CD4-positive, alpha-beta T cell treated with Interleukin-6 for 4 hours (primary cell): ENCODE results near the gene TRIM39.
"Not testable (repeated sequence)": the region's sequence is repeated elsewhere in the genome, so short reads cannot be mapped to it uniquely, and the experiment has no call there.

Experiments used
- DNase-seq: peaks from one replicate; pipeline ENCODE4 v3.0.0-alpha.2; 2020; ENCODE audit warnings: mixed read lengths

TRIM39 gene

DNA sequence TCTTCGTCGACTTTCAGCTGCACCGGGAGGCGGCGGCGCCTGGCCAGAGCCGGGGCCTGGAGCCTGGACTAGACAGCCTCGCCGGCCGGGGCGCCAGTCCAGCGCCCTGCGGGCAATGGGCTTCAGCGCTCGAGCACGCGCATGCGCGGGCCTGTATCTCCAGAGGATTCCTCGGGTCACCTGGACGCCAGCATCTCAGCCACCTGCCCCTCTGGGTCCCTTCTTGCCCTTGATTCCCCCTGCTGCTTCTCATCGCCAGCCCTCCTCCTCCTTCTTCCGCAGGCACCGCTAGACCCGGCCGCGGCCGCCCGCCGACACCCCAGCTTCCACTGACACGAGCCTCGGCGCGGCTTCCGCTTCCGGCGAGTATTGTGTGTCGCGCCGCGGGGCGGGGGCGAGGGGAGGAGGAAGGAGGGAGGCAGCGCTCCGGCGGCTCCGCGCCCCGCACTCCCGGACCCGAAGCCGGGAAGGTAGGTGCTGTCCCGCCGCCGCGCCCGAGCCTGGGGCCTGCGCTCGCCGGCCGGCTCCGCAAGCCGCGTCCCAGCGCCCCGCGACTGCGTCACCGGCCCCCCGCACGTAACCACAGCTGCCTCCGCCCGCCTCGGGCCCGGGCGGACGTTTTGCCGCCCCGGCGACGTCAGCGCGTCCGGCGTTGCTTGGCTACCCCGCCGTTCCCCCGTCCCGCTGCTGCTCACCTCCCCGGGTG, at the start of gene TRIM39:
TSS of gene TRIM39 (plus strand) at position 402 of the 706 bp plus-strand sequence. CDS start 2,391 bp downstream, outside the sequence.
- peak; percentile 90 for DNase-seq

DNA sequence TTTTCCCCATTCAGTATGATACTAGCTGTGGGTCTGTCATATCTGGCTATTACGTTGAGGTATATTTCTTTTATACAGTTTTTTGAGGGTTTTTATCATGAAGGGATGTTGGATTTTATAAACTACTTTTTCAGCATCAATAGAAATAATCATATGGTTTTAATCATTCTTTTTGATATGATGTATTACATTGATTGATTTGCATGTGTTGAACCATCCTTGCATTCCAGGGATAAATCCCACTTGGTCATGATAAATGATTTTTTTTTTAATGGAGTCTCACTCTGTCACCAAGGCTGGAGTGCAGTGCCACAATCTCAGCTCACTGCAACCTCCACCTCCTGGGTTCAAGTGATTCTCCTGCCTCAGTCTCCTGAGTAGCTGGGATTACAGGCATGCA, 45.7 kb upstream of the TRIM39 start:
- not testable (repeated sequence) for DNase-seq

DNA sequence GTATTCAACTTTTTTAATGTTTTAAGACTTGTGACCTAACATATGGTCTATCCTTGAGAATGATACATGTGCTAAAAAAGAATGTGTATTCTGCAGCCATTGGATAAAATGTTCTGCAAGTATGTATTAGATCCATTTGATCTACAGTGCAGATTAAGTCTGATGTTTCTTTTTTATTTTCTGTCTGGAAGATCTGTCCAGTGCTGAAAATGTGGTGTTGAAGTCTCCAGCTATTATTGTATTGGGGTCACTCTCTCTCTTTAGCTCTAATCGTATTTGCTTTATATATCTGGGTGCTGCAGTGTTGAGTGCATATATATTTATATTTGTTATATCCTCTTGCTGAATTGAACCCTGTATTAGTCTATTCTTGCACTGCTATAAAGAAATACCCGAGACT, 44.2 kb upstream of the TRIM39 start:
- DNase-seq, result no peak

DNA sequence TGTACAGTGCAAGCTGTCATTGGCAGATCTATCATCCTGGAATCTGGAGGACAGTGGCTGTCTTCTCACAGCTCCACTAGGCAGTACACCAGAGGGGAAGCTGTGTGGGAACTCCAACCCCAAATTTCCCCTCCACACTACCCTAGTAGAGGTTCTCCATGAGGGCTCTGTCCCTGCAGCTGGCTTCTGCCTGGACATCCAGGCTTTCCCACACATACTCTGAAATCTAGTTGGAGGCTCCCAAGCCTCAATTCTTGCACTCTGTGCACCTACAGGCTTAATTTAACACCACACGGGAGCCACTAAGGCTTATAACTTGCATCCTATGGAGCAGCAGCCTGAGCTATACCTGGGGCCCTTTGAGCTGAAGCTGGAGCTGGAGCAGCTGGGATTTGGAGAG, 43.0 kb upstream of the TRIM39 start:
- no peak for DNase-seq

DNA sequence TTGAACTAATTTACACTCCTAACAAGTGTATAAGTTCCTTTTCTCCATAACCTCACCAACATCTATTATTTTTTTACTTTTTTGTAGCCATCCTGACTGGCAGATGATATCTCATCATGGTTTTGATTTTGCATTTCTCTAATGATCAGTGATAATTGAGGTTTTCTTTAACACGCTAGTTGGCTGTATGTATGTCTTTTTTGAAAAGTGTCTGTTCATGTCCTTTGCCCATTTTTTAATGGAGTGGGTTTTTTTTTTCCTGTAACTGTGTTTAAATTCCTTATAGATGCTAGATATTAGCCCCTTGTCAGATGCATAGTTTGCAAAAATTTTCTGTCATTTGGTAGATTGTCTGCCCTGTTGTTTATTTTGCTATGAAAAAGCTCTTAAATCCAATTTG, 39.6 kb upstream of the TRIM39 start:
- no peak for DNase-seq

DNA sequence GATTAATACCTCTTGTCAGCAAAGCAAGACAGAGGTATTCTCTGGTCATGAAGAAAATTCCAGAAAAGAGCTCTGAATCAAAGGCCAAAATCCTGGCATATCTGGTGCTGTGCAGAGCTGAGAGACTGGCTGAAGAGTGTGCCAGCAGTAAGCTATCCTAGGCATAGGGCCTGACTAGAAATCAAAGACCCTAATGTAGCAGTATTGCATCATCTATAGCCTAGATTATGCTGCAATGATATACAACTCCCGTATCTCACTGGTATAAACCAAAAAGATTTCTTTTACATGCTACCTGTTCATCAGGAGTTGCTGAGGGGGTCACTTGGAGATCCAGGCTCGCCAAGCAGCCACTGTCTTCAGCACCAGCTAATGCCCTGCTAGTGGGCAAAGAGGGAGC, 30.9 kb upstream of the TRIM39 start:
- DNase-seq, result no peak

DNA sequence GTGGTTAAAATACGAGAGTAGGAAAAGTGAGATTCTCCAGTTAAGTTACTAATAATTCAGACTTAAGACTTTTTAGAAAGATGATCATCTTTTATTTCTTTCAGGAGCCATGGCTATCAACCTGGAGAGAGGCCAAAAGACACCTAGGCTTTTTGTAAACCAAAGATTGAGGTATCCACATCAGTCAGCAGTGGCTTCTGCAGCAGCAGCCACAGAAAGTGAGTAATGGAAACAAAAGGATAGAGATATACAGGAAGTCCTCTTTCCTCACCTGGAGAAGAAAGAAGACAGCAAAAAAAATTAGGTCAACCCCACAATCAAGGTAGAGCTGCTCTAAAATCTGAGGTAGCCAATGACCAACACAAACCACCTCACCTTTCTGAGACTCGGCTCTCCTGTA, 22.7 kb upstream of the TRIM39 start:
- no peak for DNase-seq

DNA sequence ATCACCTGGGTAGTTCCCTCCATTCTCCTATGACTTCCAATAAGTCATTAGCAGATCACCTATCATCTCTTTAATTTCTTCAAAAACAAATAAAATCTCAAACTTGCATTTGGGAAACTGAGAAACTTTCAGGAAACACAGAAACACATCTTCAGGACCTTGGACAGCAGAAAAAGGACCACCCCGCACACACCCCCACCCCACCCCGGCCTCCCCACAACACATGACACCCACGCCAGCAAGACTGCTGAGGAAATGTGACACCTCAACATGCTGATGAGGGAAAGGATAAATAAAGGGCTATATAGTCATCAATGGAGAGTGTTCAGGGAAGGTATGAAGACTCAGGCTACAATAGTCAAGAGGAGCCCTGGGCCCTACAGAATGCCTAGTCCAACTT, 15.6 kb upstream of the TRIM39 start:
- DNase-seq, result no peak

DNA sequence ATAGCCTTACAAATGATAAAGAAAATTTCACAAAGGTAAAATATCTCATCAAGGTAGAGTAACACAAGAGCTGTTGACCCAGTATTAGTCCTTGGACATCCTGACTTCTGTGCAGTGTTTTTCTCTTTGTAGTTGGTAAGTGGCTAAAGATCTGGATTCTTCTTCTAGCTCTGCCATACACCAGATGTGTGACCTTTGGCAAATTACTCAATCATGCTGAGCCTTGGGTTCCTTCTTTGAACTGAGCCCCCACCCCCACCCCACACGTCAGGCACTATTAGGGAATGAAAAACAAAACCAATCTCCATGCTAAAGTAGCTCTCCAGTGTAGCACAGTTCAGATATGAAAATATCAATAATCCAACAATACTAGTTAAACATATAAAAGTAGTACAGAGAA, 15.1 kb upstream of the TRIM39 start:
- DNase-seq, result no peak

DNA sequence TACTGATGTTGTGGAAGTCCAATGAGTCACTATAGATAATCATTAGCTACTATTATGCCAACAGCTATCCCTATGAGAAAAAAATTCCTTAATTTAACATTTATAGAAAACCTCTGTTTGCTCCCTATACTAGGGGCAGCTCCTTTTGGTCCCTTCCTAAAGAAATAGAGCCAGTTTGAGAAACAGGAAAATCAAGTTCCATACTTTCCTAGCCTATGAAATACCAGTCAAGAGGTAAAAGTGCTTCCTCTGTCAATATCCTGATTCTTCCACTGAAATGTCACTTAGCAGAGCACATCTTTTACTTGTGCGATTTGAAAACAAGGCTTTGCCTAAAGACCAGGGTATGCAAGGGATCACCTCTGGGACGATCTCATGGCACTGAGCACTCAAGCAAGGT, 14.5 kb upstream of the TRIM39 start:
- no peak for DNase-seq

DNA sequence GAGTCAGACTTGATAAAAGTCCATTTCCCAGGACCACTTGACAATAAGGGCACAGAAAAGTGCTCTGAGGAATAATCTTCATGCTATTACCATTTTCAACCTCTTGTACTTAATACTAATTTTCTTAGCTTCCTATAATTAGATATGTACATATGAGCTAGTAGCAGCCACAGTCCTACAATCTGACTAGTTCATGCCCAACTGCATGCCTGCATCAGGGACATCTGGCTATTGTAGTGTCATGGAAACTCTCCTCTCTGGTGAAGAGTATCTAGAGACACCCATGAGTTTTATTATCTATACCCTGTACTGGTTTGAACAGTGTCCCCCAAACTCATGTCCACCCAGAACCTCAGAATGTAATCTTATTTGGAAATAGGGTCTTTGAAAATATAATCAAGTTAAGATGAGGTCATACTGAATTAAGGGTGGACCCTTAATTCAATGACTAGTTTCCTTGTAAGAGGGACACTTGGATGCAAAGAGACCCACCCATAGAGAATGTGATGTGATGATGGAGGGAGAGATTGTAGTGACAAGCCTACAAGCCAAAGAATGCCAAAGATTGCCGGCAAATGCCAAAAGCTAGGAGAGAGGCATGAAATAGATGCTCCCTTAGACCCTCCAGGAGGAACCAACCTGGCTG, 13.9 kb upstream of the TRIM39 start:
- DNase-seq, result no peak

DNA sequence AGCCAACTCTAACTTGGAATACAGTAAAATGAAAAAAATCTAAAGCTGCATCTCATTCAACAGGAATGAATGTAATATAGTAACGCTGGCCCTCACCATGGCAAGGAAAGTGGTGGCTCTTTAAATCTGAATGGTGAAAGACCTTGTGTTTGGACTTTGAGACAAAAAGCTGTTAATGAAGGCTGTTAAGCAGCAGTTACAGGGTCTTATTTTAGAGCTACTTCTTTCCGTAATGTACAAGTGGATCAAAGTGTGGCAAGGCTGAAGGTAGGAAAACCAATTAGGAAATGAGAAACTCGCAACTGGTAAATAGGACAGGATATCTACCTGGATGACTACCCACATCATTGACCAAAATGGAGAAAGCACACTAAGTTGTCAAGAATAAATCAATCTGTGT, 11.6 kb upstream of the TRIM39 start:
- DNase-seq, result no peak

DNA sequence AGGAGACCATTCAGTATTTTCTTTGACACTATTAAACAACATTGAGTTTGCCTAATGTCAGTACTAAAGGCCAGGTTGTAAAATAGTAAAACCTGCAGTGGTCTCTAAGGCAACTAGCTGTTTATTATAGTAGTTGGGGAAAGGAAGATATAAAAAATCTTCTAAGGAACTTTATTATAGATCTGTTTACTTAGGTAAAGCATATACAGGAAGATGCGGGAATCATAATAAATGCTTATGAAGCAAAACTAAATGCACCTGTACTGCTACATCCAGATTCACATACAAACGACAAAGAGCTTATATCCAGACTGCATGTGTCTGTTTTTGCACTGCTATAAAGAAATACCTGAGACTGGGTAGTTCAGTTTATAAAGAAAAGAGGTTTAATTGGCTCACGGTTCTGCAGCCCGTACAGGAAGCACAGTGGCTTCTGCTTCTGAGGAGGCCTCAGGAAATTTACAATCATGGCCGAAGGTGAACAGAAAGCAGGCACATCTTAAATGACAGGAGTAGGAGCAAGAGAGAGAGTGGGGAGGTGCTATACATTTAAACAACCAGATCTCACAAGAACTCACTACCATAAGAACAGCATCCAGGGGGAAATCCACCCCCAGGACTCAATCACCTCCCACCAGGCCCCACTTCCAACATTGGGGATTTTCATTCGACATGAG, 8.7 kb upstream of the TRIM39 start:
- DNase-seq, result peak; percentile 21

DNA sequence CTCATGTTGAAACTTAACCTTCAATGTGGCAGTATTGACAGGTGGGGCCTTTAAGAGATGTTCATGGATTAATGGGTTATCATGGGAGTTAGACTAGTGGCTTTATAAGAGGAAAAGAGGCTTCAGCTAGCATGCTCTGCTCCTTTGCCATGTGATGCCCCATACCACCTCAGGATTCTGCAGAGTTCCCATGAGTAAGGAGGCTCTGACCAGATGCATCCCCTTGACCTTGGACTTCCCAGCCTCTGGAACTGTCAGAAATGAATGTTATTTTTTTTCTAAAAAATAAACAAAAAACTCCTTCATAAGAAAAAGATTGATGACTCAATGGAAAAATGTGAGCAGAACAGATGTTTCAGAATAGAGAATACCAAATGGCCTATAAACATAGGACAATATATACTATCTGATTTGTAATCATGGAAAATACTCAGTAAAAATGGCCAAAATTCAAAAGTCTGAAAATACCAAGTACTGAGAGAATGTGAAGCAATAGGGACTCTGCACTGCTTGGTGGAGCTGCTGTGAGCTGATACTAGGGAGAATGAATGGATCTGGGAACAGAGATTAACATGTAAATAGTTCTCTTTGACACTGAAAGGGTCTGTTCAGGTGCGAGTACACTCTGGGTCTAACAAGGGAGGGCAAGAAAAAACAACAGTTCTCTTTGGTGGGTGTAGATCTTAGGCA, 7.4 kb upstream of the TRIM39 start:
- no peak for DNase-seq

DNA sequence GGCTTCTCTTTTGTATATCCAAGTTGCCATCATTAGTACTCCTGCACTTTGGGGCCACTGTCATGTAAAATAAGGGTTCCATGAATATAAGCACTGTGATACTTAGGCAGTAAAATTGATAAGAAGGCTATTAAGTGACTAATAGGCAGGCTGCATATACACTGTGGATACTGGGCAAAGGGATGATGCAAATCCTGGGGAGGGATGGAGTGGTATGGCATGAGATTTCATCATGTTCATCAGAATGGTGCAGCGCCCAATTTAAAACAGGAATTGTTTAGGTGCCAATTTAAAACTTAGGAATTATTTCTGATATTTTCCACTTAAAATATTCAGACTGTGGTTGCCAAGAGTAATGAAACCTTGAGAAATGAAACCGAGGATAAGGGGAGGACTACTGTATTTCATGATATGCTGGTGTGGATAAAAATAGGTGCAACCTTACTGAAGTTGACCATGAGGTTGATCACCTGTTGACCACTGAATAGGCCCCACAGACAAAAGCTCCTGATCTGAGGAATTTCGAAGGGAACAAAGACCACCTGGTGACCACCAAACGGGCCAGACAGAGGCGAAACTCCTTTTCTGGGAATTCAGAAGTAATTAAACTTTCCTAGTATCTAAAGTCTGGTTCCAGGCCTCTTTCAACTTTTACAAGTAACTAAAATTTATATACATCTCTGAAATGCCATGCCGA, 4.9 kb upstream of the TRIM39 start:
- DNase-seq, result no peak

DNA sequence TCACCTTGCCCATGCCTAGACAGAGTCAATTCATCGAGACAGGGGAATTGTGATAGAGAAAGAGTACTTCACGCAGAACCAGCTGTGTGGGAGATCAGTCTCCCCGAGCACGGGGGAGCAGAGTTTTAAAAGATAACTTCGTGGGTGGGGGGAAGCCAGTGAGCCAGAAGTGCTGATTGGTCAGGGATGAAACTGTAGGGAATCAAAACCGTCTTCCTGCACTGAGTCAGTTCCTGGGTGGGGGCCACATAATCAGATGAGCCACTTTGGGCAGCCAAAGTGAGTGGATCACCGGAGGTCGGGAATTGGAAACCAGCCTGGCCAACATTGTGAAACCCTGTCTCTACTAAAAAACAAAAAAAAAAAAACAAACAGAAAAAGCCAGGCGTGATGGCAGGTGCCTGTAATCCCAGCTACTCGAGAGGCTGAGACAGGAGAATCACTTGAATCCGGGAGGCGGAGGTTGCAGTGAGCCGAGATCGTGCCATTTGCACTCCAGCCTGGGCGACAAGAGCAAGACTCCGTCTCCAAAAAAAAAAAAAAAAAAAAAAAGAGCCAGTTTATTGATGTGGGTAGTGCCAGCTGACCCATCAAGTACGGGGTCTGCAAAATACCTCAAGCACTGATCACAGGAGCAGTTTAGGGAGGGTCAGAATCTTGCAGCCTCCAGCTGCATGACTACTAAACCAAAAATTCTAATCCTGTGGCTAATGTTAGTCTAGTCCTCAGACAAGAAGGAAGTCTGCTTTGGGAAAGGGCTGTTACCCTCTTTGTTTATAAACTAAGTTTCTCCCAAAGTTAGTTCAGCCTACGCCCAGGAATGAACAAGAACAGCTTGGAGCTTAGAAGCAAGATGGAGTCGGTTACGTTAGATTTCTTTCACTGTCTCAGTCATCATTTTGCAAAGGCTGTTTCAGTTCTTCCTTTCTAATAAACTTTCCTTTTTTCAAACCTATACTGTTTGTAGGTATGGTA, 3.9 kb upstream of the TRIM39 start:
- DNase-seq, result no peak

DNA sequence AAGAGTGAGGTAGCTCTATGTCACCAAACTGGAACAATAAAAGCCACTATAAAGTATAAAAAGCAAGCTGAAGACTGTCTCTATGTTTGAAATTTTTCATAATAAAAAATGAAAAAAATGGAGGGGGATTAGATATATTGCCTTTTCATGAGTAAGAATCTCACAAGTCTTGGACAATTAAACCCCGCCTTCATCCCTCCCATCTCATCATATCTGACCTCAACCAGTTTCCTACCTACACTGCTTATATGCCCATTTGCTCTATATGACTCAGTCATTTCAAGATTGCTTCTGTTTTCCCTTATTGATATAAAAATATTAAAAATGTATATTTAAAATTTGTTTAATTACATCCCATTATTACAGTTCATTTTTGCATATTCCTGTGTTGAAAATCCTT, 2.9 kb upstream of the TRIM39 start:
- DNase-seq, result peak; percentile 10

DNA sequence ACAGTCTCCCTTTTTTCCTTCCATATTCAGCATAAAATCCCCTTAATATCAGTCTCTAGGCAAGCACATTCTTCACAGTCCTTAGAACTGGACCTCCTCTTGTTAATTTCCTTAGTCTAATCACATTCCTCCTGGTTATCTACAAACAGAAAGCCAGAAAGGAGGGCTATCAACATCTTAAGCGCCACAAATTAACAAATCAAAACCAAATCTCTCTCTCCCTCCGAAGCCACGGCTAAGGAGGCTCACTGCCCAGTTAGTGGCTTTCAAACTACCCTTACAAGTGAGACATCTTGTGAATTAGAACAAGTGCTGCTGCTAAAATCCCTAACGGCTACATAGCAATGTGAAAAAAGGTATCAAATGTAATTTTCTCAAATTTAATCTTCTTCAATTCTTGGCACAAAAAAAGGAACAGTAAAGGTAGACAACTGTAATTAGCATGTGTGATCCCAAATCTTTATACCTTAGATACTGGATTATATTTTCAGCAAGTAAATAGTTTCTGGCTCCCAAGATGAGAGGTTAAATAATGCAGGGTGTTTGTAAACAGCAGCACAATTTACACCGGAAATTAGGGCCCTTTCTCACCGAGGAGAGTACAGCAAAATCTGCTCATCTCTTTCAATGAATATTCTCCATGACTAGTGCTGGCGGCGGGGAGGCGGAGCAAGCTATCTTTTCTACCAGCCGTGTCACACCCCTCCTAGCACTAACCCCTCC, 1.4 kb upstream of the TRIM39 start:
- DNase-seq, result peak; percentile 82

DNA sequence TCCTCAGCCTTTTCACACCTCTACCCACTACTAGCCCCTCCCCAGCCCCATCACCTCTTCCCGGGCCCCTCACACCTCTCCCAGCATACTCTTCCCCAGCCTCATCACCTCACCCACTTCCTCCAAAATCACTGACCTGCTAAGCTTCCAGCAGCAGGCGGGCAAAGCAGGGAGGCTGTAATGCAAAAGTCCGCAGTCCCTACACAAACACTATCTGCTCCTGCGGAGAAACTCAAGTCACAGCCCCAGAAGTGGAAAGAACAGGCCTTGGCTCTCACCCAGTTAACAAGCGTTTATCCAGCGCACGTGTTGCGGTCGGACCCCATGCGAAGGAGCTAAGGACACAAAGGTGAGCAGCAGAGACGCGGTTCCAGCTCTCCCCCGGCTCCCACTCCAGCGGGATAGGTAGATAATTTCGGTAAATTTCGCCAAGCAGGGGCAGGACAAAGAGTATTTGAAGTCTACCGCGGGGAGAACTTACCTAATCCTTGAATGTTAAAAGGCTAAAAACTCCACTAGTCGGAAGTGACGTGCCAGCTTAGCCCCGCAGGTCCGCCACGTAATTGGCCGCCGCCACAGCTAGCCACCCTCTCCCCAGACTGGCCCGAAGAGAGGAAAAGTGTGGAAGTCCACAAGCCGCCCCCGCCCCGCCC, 728 bp upstream of the TRIM39 start:
- peak; percentile 76 for DNase-seq

DNA sequence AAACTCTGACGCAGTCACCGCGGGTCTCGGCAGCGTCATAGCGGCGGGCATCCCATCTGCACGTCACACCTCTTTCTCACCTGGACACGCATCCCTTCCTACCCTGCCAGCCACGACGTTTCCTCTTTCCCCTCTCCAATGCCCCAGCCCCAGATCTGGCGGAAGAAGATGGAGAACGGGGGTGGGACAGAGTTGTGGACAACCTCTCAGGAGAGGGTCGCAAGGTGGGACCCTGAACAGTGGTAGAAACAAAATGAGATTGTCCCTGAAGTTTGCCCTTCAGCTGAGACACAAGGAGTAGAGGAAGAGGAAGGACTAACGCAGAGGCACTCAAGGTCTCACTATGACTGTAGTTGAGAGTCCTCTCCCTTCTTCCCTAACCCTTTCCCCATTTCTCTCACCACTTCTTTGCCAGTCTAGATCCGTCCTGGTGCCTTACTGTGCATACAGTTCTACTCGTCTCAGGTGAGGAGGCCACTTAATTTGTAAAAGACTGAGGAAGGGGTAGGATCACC, 562 bp downstream of the TRIM39 start:
- no peak for DNase-seq
